Left lung (tissue), 10 donors: ENCODE data around the gene PSEN1. TPM values are rescaled to one million over a fixed set of nuclear protein-coding genes. Genes with fewer than 3 reads are reported as not detected.
A peak's percentile ranks its signal among the peaks of the same experiment; 100 is the strongest.

Experiments used
- ATAC-seq: fragments of 200-7000 bp; cut with Tn5 transposase; one replicate; pipeline ENCODE4 v1.9.1; 2020; ENCODE audit warnings: moderate library complexity
- DNase-seq, 4 donors: peaks; one replicate each; pipeline ENCODE4 v3.0.0-alpha.2; 2013 to 2020
- H3K27ac ChIP-seq, 2 donors: fragments of 200-600 bp; sonication (generic) in 1 of 2; one replicate each; pipeline versions ENCODE4 v1.5.0 to v1.8.0; 2020 to 2021
- H3K27me3 ChIP-seq, 2 donors: fragments of 200-600 bp; sonication (generic) in 1 of 2; one replicate each; pipeline versions ENCODE4 v1.5.0 to v1.8.0; 2020 to 2021
- H3K36me3 ChIP-seq, 2 donors: fragments of 200-600 bp; sonication (generic) in 1 of 2; one replicate each; pipeline versions ENCODE4 v1.5.0 to v1.8.0; 2020 to 2021
- H3K4me1 ChIP-seq, 2 donors: fragments of 200-600 bp; one replicate each; pipeline ENCODE4 v1.8.0; 2021
- H3K4me3 ChIP-seq, 2 donors: fragments of 200-600 bp; sonication (generic) in 1 of 2; one replicate each; pipeline versions ENCODE4 v1.5.0 to v1.8.0; 2020 to 2021; ENCODE audit warnings: mild to moderate bottlenecking in 1 of 2
- H3K9me3 ChIP-seq, 2 donors: fragments of 200-600 bp; sonication (generic) in 1 of 2; one replicate each; pipeline versions ENCODE4 v1.5.0 to v1.8.0; 2020 to 2021
- intact Hi-C, 2 donors: fragments of 100-400 bp; cut with DNase I; formaldehyde crosslinking; loops; one replicate each; pipeline versions ENCODE4 v1.11.2 to v1.14.2; 2022
- polyA plus RNA-seq, 6 donors: library from polyadenylated mRNA; unstranded; fragments of 120-200 nt; gene quantifications; one replicate each; pipeline ENCODE4 v1.2.1, GENCODE V29; 2013; ENCODE audit not compliant: insufficient read length in 6 of 6
- total RNA-seq, 2 donors: library from RNA; stranded (reverse); fragmentation: NEBNext Ultra II Directional; extraction: Animal tissue kit (Norgen Biotek cat#: 25700); gene quantifications; one replicate each; pipeline ENCODE4 v1.2.1, GENCODE V29; 2021
- TF ChIP-seq, protein P1 (sequence below), 2 donors: fragments of 200-600 bp; sonication (generic) in 1 of 2; IDR thresholded peaks; one replicate each; pipeline versions ENCODE4 v1.5.0 to v1.8.0; 2021; ENCODE audit warnings: antibody characterized with exemption in 2 of 2
- donor health status: DM: no; HTN: yes; CAD: no.
- donor health status: DM: no; HTN: no; CAD: no.

The PSEN1 gene
- total and polyA plus RNA-seq, 8 donors, result 50.1 to 67.8 (median 54.3) TPM

DNA sequence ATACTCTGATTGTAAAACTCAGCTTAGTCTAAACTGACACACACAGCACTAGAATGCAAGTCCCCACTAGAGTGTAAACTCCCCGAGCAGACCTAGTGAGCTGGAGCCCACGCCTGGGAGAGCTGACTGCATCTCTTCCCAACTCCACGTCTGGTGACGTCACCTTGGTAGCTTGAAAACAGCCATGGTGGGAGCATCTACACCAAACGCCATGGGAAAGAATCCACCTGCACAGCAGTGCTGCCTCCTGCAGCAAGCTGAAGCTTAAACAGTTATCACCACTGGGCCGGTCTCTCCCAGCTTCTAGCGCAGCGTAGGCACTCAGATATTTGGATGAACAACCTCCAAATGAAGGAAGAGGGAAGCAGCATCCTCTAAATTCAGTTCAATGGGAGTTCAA, 96.7 kb downstream of the PSEN1 start:
- Histone ChIP-seq H3K27ac (no peak overlapping the region), H3K4me1 (peaks cover 20 to 44% of the 10 kb centered on the region in 2 donors)

DNA sequence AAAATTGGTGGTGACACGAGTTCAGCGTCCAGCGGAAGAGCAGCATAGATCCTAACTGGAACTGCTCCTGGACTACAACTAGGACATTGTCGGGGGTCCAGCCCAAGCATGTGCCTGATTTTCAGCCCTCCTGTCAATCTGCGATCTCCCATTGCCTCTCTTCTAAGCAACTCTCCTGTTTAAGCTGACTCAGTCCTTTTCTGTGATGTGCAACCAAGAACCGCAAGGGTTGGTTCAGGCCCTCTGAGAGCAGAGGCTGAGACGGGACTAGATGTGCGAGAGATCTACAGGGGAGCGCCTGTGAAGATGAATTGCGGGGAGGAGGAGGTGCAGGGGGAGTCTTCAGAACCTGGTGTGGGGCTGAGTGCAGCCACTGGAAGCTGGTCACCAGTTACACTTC, 97.3 kb downstream of the PSEN1 start:
- peaks cover 22 to 44% of the 10 kb centered on the region in 2 donors for H3K4me1 ChIP-seq
- no peak overlapping the region for H3K27ac ChIP-seq
- peaks cover 11 to 56% of the 10 kb centered on the region in 2 donors for H3K27me3 ChIP-seq
- no peak overlapping the region for H3K4me3 ChIP-seq
- DNase-seq, result no peak
- TF ChIP-seq, protein P1, sequence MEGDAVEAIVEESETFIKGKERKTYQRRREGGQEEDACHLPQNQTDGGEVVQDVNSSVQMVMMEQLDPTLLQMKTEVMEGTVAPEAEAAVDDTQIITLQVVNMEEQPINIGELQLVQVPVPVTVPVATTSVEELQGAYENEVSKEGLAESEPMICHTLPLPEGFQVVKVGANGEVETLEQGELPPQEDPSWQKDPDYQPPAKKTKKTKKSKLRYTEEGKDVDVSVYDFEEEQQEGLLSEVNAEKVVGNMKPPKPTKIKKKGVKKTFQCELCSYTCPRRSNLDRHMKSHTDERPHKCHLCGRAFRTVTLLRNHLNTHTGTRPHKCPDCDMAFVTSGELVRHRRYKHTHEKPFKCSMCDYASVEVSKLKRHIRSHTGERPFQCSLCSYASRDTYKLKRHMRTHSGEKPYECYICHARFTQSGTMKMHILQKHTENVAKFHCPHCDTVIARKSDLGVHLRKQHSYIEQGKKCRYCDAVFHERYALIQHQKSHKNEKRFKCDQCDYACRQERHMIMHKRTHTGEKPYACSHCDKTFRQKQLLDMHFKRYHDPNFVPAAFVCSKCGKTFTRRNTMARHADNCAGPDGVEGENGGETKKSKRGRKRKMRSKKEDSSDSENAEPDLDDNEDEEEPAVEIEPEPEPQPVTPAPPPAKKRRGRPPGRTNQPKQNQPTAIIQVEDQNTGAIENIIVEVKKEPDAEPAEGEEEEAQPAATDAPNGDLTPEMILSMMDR (IDR thresholded peaks at IDR 0.05), result no peak
- no peak for ATAC-seq
- intact Hi-C loops, result no loop called here
- peaks cover 0 to 8% of the 10 kb centered on the region in 2 donors for H3K36me3 ChIP-seq
- H3K9me3 ChIP-seq, result no peaks in the 10 kb centered on the region

More for the DNA sequence above, 96.7 kb downstream of the PSEN1 start:
- no peaks in the 10 kb centered on the region for H3K9me3 ChIP-seq
- intact Hi-C loops, result no loop called here
- TF ChIP-seq, protein P1 (IDR thresholded peaks at IDR 0.05), result no peak
- H3K4me3 ChIP-seq, result no peak overlapping the region
- DNase-seq, result no peak
- ATAC-seq, result no peak
- peaks cover 7 to 51% of the 10 kb centered on the region in 2 donors for H3K27me3 ChIP-seq
- peaks cover 0 to 14% of the 10 kb centered on the region in 2 donors for H3K36me3 ChIP-seq

DNA sequence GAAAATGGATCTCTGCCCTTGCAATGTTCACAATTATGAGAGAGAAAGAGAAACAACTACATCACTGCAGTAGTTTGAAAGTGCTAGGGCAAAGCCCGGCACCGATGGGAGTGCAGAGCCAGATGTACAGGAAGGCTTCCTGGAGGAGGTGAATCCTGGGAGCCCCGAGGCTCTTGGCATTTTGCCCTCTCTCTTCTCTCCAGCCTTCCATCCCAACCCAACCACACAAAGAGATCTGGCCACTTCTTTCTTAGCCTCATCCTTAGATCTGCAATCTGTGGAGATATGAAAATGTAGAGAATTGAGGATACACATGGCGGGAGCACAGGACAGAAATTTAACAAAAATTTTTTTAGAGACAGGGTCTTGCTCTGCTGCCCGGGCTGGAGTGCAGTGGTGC, 97.7 kb downstream of the PSEN1 start:
- peaks cover 11 to 61% of the 10 kb centered on the region in 2 donors for H3K27me3 ChIP-seq
- peaks cover 27 to 44% of the 10 kb centered on the region in 2 donors for H3K4me1 ChIP-seq
- DNase-seq (no peak), ATAC-seq (no peak)
- peaks cover 0 to 4% of the 10 kb centered on the region in 2 donors for H3K36me3 ChIP-seq
- no peak overlapping the region for H3K4me3 ChIP-seq
- H3K9me3 ChIP-seq, result no peaks in the 10 kb centered on the region
- TF ChIP-seq, protein P1 (IDR thresholded peaks at IDR 0.05), result no peak
- intact Hi-C loops, result no loop called here
- H3K27ac ChIP-seq, result no peak overlapping the region

DNA sequence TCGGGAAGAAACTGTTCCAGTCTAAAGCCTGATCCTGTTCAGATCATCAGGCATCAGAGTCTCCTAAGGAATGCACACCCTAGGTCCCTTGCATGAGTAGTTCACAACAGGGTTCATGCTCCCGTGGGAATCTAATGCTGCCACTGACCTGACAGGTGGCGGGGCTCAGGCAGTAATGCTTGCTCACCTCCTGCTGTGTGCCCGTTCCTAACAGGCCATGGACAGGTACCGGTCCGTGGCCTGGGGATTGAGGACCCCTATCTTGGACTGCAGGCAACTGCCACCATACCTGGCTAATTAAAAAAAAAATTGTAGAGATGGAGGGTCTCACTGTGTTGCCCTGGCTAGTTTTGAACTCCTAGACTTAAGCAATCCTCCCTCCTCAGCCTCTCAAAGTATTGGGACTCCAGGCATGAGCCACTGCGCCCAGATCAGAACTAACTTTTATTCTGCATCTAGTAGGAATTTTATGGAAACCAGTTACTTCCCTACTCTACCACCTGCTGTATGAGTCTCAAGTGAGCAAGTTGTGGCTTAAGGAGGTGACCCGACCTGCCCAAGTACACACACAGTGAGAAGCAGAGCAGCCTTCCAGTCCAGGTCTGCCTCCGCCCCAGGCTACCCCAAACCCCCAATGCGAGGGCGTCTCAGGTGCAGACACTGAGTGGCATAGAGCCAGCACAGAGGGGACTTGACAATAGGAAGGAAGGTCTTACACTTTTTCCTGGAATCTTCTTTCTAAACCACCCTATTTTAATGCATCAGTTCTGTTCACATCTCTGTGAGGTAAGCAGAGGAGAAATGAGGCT, 98.5 kb downstream of the PSEN1 start:
- ATAC-seq (no peak), DNase-seq (no peak)
- Histone ChIP-seq H3K27me3 (peaks cover 13 to 69% of the 10 kb centered on the region in 2 donors), H3K4me3 (no peak overlapping the region), H3K4me1 (peaks cover 34 to 49% of the 10 kb centered on the region in 2 donors), H3K9me3 (no peaks in the 10 kb centered on the region), H3K36me3 (no peaks in the 10 kb centered on the region), H3K27ac (no peak overlapping the region)
- intact Hi-C loops, result no loop called here
- TF ChIP-seq, protein P1 (IDR thresholded peaks at IDR 0.05), result no peak

DNA sequence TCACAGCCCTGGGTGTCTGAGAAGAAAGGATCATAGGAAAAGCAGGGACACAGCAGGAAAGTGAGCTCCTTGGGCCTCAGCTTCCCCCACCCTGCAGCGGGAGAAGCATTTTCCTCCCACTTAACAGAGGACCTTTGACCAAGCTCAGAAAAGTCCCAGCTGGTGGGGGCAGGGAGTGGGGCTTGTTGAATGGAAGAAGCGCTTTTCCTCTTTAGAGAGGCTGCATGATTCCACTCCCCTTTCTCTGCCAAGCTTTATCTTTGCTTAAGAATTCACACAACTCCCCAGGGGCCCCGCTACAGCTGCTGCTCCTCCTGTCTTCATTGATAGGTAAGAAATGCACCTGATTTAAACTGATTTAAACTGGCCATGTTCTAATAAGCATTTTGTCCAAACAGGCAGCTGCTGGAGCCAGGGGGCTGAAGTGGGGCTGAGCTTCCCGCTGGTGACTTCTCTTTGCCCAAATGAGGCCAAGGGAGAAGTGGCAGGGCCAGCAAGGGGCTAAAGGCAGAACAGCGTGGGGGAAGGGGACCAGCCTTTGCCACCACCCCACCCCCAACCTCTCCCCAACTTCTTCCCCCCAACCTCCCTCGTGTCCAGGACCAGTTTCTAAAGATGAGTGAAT, 99.3 kb downstream of the PSEN1 start:
- TF ChIP-seq, protein P1 (IDR thresholded peaks at IDR 0.05), result no peak
- Histone ChIP-seq H3K27me3 (peaks cover 16 to 77% of the 10 kb centered on the region in 2 donors), H3K36me3 (no peaks in the 10 kb centered on the region), H3K4me1 (peaks cover 38 to 57% of the 10 kb centered on the region in 2 donors), H3K4me3 (no peak overlapping the region), H3K9me3 (no peaks in the 10 kb centered on the region), H3K27ac (no peak overlapping the region)
- no peak for ATAC-seq
- intact Hi-C loops, result no loop called here
- peak in 1 of 4 donors; percentile 57 for DNase-seq
